ENCODE measurements around the gene CLEC11A. TPM values are rescaled to one million over a fixed set of nuclear protein-coding genes. Genes with fewer than 3 reads are reported as not detected.

The CLEC11A gene
- total and polyA plus RNA-seq, 10 of the 15 experiments (the other 5 are each of a cell fraction or from before 2014, with no cell fraction given): not detected

DNA sequence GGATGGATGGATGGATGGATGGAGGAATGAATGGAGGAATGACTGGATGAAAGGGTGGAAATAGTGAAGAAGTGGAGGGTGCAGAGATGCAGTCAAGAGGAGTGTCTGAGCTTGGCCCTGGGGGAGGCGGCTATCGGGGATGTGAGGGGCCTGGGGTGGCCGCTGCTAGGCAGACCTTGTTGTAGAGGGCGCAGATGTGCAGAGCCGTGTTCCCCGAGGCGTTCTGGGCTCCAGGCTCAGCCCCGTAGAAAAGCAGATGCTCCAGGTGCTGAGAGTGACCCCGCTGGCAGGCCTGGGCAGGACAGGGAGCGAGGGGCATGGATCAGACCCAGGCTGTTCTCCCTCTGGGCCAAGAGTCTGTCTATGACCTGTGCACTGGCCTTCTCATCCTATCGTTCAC, 12.0 kb upstream of the CLEC11A start:
- FAIRE-seq: no peak
- in situ Hi-C loops (cut with MboI): no loop called here
- POLR2A ChIA-PET: no interaction called here

More for the DNA sequence above, 12.0 kb upstream of the CLEC11A start:
- H3K4me3 ChIP-seq: no peak overlapping the region
- no TSS peak for BruUV-seq (replicated peaks)
- CTCF ChIA-PET: interaction anchor here (1.6 kb wide), 1 partner anchor 211 kb away, joined by 4 read pairs; no protein-coding TSS in a partner anchor
- ATAC-seq (no peak), DNase-seq (ENCODE audit: low read depth, low spot score) (no peak)
- H4K20me1 ChIP-seq (ENCODE audit: control insufficient read depth, insufficient read depth): no peaks in the 10 kb centered on the region
- H3K9ac ChIP-seq (ENCODE audit: control insufficient read depth, insufficient read depth, low read length): no peak overlapping the region
- H2AFZ ChIP-seq (ENCODE audit: control insufficient read depth, low read depth, low read length): no peak overlapping the region
- SMC1A ChIA-PET (ENCODE audit: uncharacterized antibody, unreplicated experiment): no interaction called here
- no peak overlapping the region for H3K27ac ChIP-seq (ENCODE audit: control insufficient read depth, insufficient read depth)
- no peaks in the 10 kb centered on the region for H3K9me3 ChIP-seq (replicated peaks; ENCODE audit: control insufficient read depth, insufficient read depth, low read length)
- no peaks in the 10 kb centered on the region for H3K4me1 ChIP-seq (ENCODE audit: control insufficient read depth, insufficient read depth, low read length)
- peaks cover 0 to 2% of the 10 kb centered on the region in 2 experiments; a peak in 2 of 4 replicates for H3K27me3 ChIP-seq (replicated peaks in 1 of 2; ENCODE audit: control insufficient read depth in 2 of 2, insufficient read depth in 2 of 2, low read length in 1 of 2)
- H3K79me2 ChIP-seq (ENCODE audit: control insufficient read depth, insufficient read depth, low read length): no peaks in the 10 kb centered on the region
- TF ChIP-seq, protein P1, sequence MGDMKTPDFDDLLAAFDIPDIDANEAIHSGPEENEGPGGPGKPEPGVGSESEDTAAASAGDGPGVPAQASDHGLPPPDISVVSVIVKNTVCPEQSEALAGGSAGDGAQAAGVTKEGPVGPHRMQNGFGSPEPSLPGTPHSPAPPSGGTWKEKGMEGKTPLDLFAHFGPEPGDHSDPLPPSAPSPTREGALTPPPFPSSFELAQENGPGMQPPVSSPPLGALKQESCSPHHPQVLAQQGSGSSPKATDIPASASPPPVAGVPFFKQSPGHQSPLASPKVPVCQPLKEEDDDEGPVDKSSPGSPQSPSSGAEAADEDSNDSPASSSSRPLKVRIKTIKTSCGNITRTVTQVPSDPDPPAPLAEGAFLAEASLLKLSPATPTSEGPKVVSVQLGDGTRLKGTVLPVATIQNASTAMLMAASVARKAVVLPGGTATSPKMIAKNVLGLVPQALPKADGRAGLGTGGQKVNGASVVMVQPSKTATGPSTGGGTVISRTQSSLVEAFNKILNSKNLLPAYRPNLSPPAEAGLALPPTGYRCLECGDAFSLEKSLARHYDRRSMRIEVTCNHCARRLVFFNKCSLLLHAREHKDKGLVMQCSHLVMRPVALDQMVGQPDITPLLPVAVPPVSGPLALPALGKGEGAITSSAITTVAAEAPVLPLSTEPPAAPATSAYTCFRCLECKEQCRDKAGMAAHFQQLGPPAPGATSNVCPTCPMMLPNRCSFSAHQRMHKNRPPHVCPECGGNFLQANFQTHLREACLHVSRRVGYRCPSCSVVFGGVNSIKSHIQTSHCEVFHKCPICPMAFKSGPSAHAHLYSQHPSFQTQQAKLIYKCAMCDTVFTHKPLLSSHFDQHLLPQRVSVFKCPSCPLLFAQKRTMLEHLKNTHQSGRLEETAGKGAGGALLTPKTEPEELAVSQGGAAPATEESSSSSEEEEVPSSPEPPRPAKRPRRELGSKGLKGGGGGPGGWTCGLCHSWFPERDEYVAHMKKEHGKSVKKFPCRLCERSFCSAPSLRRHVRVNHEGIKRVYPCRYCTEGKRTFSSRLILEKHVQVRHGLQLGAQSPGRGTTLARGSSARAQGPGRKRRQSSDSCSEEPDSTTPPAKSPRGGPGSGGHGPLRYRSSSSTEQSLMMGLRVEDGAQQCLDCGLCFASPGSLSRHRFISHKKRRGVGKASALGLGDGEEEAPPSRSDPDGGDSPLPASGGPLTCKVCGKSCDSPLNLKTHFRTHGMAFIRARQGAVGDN (IDR thresholded peaks at IDR 0.05): no peak
- TF ChIP-seq YBX1 (IDR thresholded peaks at IDR 0.05) (no peak), NFXL1 (IDR thresholded peaks at IDR 0.05; ENCODE audit: borderline replicate concordance) (no peak), MTA3 (IDR thresholded peaks at IDR 0.05; ENCODE audit: borderline replicate concordance, low read length) (no peak), CBX5 (IDR thresholded peaks at IDR 0.05; ENCODE audit: low read depth) (no peak), IKZF1 (conservative IDR thresholded peaks at IDR 0.05) (no peak), BRCA1 (IDR thresholded peaks at IDR 0.05; ENCODE audit: low read depth, low read length) (no peak), NFYB (IDR thresholded peaks at IDR 0.05; ENCODE audit: insufficient read depth, low read depth, low read length) (no peak), ZBED1 (IDR thresholded peaks at IDR 0.05; ENCODE audit: borderline replicate concordance) (no peak)
- TF ChIP-seq, protein P2, sequence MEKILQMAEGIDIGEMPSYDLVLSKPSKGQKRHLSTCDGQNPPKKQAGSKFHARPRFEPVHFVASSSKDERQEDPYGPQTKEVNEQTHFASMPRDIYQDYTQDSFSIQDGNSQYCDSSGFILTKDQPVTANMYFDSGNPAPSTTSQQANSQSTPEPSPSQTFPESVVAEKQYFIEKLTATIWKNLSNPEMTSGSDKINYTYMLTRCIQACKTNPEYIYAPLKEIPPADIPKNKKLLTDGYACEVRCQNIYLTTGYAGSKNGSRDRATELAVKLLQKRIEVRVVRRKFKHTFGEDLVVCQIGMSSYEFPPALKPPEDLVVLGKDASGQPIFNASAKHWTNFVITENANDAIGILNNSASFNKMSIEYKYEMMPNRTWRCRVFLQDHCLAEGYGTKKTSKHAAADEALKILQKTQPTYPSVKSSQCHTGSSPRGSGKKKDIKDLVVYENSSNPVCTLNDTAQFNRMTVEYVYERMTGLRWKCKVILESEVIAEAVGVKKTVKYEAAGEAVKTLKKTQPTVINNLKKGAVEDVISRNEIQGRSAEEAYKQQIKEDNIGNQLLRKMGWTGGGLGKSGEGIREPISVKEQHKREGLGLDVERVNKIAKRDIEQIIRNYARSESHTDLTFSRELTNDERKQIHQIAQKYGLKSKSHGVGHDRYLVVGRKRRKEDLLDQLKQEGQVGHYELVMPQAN (conservative IDR thresholded peaks at IDR 0.05): no peak
- TF ChIP-seq, protein P3, sequence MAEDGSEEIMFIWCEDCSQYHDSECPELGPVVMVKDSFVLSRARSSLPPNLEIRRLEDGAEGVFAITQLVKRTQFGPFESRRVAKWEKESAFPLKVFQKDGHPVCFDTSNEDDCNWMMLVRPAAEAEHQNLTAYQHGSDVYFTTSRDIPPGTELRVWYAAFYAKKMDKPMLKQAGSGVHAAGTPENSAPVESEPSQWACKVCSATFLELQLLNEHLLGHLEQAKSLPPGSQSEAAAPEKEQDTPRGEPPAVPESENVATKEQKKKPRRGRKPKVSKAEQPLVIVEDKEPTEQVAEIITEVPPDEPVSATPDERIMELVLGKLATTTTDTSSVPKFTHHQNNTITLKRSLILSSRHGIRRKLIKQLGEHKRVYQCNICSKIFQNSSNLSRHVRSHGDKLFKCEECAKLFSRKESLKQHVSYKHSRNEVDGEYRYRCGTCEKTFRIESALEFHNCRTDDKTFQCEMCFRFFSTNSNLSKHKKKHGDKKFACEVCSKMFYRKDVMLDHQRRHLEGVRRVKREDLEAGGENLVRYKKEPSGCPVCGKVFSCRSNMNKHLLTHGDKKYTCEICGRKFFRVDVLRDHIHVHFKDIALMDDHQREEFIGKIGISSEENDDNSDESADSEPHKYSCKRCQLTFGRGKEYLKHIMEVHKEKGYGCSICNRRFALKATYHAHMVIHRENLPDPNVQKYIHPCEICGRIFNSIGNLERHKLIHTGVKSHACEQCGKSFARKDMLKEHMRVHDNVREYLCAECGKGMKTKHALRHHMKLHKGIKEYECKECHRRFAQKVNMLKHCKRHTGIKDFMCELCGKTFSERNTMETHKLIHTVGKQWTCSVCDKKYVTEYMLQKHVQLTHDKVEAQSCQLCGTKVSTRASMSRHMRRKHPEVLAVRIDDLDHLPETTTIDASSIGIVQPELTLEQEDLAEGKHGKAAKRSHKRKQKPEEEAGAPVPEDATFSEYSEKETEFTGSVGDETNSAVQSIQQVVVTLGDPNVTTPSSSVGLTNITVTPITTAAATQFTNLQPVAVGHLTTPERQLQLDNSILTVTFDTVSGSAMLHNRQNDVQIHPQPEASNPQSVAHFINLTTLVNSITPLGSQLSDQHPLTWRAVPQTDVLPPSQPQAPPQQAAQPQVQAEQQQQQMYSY (CRISPR knock-in tag; IDR thresholded peaks at IDR 0.05): no peak
- TF ChIP-seq, protein P4, sequence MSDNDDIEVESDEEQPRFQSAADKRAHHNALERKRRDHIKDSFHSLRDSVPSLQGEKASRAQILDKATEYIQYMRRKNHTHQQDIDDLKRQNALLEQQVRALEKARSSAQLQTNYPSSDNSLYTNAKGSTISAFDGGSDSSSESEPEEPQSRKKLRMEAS (IDR thresholded peaks at IDR 0.05; ENCODE audit: low read depth, low read length): no peak
- no peaks in the 10 kb centered on the region for H3K36me3 ChIP-seq (ENCODE audit: control insufficient read depth in 2 of 2, insufficient read depth in 2 of 2, low read length in 1 of 2)
- WGBS (ENCODE audit: insufficient coverage, insufficient replicate concordance, low lambda C conversion rate, missing lambda C conversion rate): 5% methylated on average over 11 of the region's 11 CpGs
- H3K4me2 ChIP-seq (ENCODE audit: control insufficient read depth, insufficient read depth): no peak overlapping the region
- intact Hi-C loops (cut with micrococcal nuclease; ENCODE audit: unreplicated experiment): no loop called here
- RAD21 ChIA-PET (ENCODE audit: unreplicated experiment): interaction anchor here (1.4 kb wide), 1 partner anchor 211 kb away, joined by 3 read pairs; no protein-coding TSS in a partner anchor
